Uterus (tissue), 4 donors: ENCODE results near the gene ME3. TPM values are rescaled to one million over a fixed set of nuclear protein-coding genes. Genes with fewer than 3 reads are reported as not detected.
"Not testable (repeated sequence)": the region's sequence is repeated elsewhere in the genome, so short reads cannot be mapped to it uniquely, and the experiment has no call there.

Source experiments
- DNase-seq, 2 donors: peaks; one replicate each; pipeline ENCODE4 v3.0.0-alpha.2; 2019 to 2020
- H3K27ac ChIP-seq, 2 donors: fragments of 200-600 bp; sonication (generic); 1 replicate in 1 of 2; 2 replicates in 1 of 2; pipeline ENCODE4 v1.5.1; 2016 to 2018
- H3K27me3 ChIP-seq, 2 donors: fragments of 200-600 bp; sonication (generic); one replicate each; pipeline ENCODE4 v1.5.1; 2018 to 2019; ENCODE audit warnings: control low read depth in 1 of 2
- H3K36me3 ChIP-seq, 2 donors: fragments of 200-600 bp; sonication (generic); one replicate each; pipeline ENCODE4 v1.5.1; 2019; ENCODE audit warnings: control low read depth in 1 of 2
- H3K4me1 ChIP-seq, 2 donors: fragments of 200-600 bp; sonication (generic); one replicate each; pipeline ENCODE4 v1.5.1; 2018 to 2019; ENCODE audit warnings: control low read depth in 1 of 2
- H3K4me3 ChIP-seq, 2 donors: fragments of 200-600 bp; sonication (generic); 1 replicate in 1 of 2; 2 replicates in 1 of 2; pipeline ENCODE4 v1.5.1; 2018 to 2019; ENCODE audit warnings: mild to moderate bottlenecking in 1 of 2
- H3K9me3 ChIP-seq, 2 donors: fragments of 200-600 bp; sonication (generic); one replicate each; pipeline ENCODE4 v1.5.1; 2019; ENCODE audit warnings: control low read depth in 1 of 2
- CTCF ChIP-seq, 4 experiments: fragments of 200-600 bp in 2 of 4; fragments of 450-650 bp in 2 of 4; sonication (generic) in 2 of 4; IDR thresholded peaks; one replicate each; pipeline ENCODE4 v1.5.1; 2016 to 2019; ENCODE audit warnings: antibody characterized with exemption in 4 of 4, mild to moderate bottlenecking in 2 of 4, moderate library complexity in 1 of 4
- POLR2A ChIP-seq, 2 donors: fragments of 450-650 bp; IDR thresholded peaks; one replicate each; pipeline ENCODE4 v1.6.1; 2016; ENCODE audit warnings: antibody characterized with exemption in 2 of 2, mild to moderate bottlenecking in 1 of 2, moderate library complexity in 1 of 2
- intact Hi-C: fragments of 100-400 bp; cut with DNase I; formaldehyde crosslinking; loops from one replicate; pipeline ENCODE4 v1.15.1; 2023; ENCODE audit warnings: low total_unique reads
- total RNA-seq, 4 donors: library from RNA; depleted of rRNA in 3 of 4; stranded (reverse); fragments of >200 nt in 3 of 4; gene quantifications; one replicate each; pipeline versions ENCODE4 v1.1.0 to v1.2.4, GENCODE V29; 2014 to 2023
- donor health status: DM: yes; HTN: yes; CAD: no.

Gene ME3
- total RNA-seq, 4 donors from 2014 or later: 44.3 to 169 (median 54.2) TPM

DNA sequence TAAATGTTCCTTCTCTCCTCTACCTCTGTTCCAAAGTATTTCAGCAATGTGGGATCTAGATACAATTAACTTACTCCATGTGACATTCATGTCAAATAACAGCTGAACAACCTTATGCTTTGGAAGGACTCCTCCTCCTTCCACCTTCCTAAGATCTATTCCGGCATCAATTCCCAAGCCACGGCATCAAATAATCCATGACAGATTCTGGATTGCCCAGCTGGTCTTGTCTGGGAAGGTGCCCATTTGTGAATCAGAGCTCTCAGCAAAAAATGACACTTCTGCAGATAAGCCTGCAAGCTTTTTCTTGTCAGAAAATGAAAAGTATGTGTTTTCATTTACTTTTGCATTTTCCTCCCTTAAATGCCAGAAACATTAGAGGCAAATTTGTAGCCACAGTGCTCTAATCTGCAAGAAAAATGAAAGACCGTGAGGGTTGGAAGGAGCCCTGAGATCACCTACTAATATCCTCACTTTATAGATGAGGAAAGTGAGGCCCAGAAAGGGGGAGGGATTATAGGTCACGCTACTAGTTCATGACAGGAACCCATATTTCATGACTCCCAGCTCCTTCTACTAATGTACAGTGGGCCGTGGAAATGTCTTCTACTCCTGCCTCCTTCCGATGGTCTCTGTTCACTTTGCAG, 124.0 kb downstream of the ME3 start:
- H3K27ac ChIP-seq: peak overlapping the region; percentile 66 to 92
- no peaks in the 10 kb centered on the region for H3K9me3 ChIP-seq
- no peaks in the 10 kb centered on the region for H3K36me3 ChIP-seq
- intact Hi-C loops: no loop called here
- H3K27me3 ChIP-seq: no peaks in the 10 kb centered on the region
- peaks cover 0 to 12% of the 10 kb centered on the region in 2 donors for H3K4me1 ChIP-seq
- no peak for DNase-seq
- TF ChIP-seq CTCF (IDR thresholded peaks at IDR 0.05): no peak
- TF ChIP-seq POLR2A (IDR thresholded peaks at IDR 0.05): no peak
- no peak overlapping the region for H3K4me3 ChIP-seq

- Histone ChIP-seq H3K27me3 (no peaks in the 10 kb centered on the region), H3K36me3 (no peaks in the 10 kb centered on the region), H3K4me1 (peaks cover 0 to 12% of the 10 kb centered on the region in 2 donors), H3K9me3 (no peaks in the 10 kb centered on the region), H3K27ac (peak overlapping the region; percentile 66 to 92), H3K4me3 (no peak overlapping the region)
- intact Hi-C loops: no loop called here
- no peak for DNase-seq
- TF ChIP-seq POLR2A (IDR thresholded peaks at IDR 0.05) (no peak), CTCF (IDR thresholded peaks at IDR 0.05) (no peak)
These were observed 124.7 kb downstream of the ME3 start for GRCh38 chr11:86547727-86548126.

DNA sequence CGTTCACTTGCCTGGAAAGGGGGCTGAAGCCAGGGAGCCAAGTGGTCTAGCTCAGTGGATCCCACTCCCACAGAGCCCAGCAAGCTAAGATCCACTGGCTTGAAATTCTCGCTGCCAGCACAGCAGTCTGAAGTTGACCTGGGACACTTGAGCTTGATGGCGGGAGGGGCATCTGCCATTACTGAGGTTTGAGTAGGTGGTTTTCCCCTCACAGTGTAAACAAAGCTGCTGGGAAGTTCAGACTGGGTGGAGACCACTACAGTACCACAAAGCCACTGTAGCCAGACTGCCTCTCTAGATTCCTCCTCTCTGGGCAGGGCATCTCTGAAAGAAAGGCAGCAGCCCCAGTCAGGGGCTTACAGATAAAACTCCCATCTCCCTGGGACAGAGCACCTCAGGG, 131.1 kb downstream of the ME3 start:
- H3K4me1 ChIP-seq, H3K27me3 ChIP-seq, H3K4me3 ChIP-seq, DNase-seq, H3K36me3 ChIP-seq, intact Hi-C loops, H3K9me3 ChIP-seq, H3K27ac ChIP-seq: not testable (repeated sequence)

GRCh38 chr11:86538223-86538548, 134.2 kb downstream of the ME3 start:
- Histone ChIP-seq H3K4me1 (no peaks in the 10 kb centered on the region), H3K27ac (no peak overlapping the region), H3K4me3 (no peak overlapping the region), H3K9me3 (no peaks in the 10 kb centered on the region), H3K36me3 (no peaks in the 10 kb centered on the region), H3K27me3 (no peaks in the 10 kb centered on the region)
- intact Hi-C loops: no loop called here
- TF ChIP-seq CTCF (IDR thresholded peaks at IDR 0.05) (no peak), POLR2A (IDR thresholded peaks at IDR 0.05) (no peak)
- DNase-seq: no peak

DNA sequence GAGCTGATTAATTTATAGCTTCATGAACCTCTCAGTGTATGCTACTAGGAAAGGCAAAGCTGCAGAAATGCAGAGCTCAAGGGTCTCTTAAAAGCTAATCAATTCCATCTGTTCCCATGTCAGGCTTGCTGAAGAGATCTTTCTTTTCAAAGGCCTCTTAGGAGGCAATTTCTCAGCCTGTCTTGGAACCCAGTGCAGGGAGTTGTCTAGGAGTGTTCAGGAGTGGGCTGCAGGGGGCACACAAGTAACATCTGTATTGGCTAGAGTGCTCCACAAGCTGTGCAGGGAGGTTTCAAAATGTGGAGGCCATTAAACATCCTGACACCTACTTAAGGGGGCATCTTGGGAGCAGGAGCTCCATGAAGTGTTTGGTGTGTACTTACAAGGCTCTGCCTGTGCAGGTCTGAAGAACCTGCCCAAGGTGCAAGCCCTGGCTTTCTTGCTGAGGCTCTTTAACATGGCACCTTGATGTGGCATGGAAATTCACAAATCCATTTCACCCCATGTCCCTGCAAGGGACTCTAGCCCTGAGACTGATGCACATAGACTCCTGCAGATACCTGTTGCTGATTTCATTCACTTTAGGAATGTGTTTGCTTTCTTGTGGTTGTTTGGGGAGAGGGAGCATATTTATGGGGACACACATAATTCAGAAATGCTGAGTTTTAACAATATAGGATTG, 134.7 kb downstream of the ME3 start:
- no peaks in the 10 kb centered on the region for H3K9me3 ChIP-seq
- no peaks in the 10 kb centered on the region for H3K36me3 ChIP-seq
- intact Hi-C loops: no loop called here
- no peak overlapping the region for H3K27ac ChIP-seq
- no peak for TF ChIP-seq POLR2A (IDR thresholded peaks at IDR 0.05)
- TF ChIP-seq CTCF (IDR thresholded peaks at IDR 0.05): no peak
- H3K27me3 ChIP-seq: no peaks in the 10 kb centered on the region
- no peaks in the 10 kb centered on the region for H3K4me1 ChIP-seq
- no peak overlapping the region for H3K4me3 ChIP-seq
- DNase-seq: no peak
